Cardiac fibroblast (primary cell): Measurements from ENCODE around the gene TRIM27.
"Not testable (repeated sequence)": the region's sequence is repeated elsewhere in the genome, so short reads cannot be mapped to it uniquely, and the experiment has no call there.

Source experiments
- DNase-seq, 2 donors: peaks; one replicate each; pipeline versions ENCODE4 v3.0.0 to v3.0.0-alpha.2; 2010; ENCODE audit warnings: low read depth in 2 of 2
- H3K4me3 ChIP-seq, 2 donors: replicated peaks in 1 of 2; 1 replicate in 1 of 2; 2 replicates in 1 of 2; pipeline ENCODE4 v1.5.1; 2011; ENCODE audit warnings: low read depth in 2 of 2, low read length in 2 of 2, mild to moderate bottlenecking in 2 of 2, moderate library complexity in 1 of 2
- CTCF ChIP-seq: IDR thresholded peaks from one replicate; pipeline ENCODE4 v1.5.1; 2011; ENCODE audit warnings: low read depth, mild to moderate bottlenecking, low read length, inconsistent platforms

Gene TRIM27

GRCh38 chr6:28956331-28956730, 32.5 kb upstream of the TRIM27 start:
- no peak for TF ChIP-seq CTCF
- H3K4me3 ChIP-seq: no peak overlapping the region
- no peak for DNase-seq

GRCh38 chr6:28953585-28954258, 29.9 kb upstream of the TRIM27 start:
- TF ChIP-seq CTCF: no peak
- peak; percentile 30 to 42 for DNase-seq
- H3K4me3 ChIP-seq: peak overlapping the region; percentile 29 to 59

- peak; percentile 66 to 85 for DNase-seq
- peak overlapping the region; percentile 29 to 59 for H3K4me3 ChIP-seq
- TF ChIP-seq CTCF: no peak
These were observed 29.3 kb upstream of the TRIM27 start for GRCh38 chr6:28953039-28953584.

GRCh38 chr6:28949656-28950195, 25.9 kb upstream of the TRIM27 start:
- not testable (repeated sequence) for H3K4me3 ChIP-seq, DNase-seq

- no peak for TF ChIP-seq CTCF
- no peak overlapping the region for H3K4me3 ChIP-seq
- no peak for DNase-seq
These were observed 25.1 kb upstream of the TRIM27 start for GRCh38 chr6:28948782-28949486.

- no peak overlapping the region for H3K4me3 ChIP-seq
- TF ChIP-seq CTCF: no peak
- peak in 1 of 2 donors; percentile 68 for DNase-seq
These were observed 24.1 kb upstream of the TRIM27 start for GRCh38 chr6:28947831-28948270.

- DNase-seq: no peak
- H3K4me3 ChIP-seq: no peak overlapping the region
- no peak for TF ChIP-seq CTCF
These were observed 23.4 kb upstream of the TRIM27 start for GRCh38 chr6:28947067-28947765.
